GM18519 (cell line): ENCODE results near the gene MIPOL1.
"Not testable (repeated sequence)": the region's sequence is repeated elsewhere in the genome, so short reads cannot be mapped to it uniquely, and the experiment has no call there.

Source experiments
- ATAC-seq: cut with Tn5 transposase; IDR thresholded peaks from one replicate; pipeline ENCODE4 v1.9.1; 2021; ENCODE audit warnings: mild to moderate bottlenecking, moderate library complexity; ENCODE audit not compliant: unreplicated experiment, low FRiP score

MIPOL1 gene

GRCh38 chr14:37497422-37497821, 299.7 kb downstream of the MIPOL1 start:
- ATAC-seq, result no peak

GRCh38 chr14:37501877-37502276, 304.1 kb downstream of the MIPOL1 start:
- ATAC-seq, result no peak

GRCh38 chr14:37508503-37508902, 310.8 kb downstream of the MIPOL1 start:
- no peak for ATAC-seq

- ATAC-seq, result no peak
Observed at GRCh38 chr14:37512173-37512572, 314.4 kb downstream of the MIPOL1 start.

GRCh38 chr14:37515771-37516170, 318.0 kb downstream of the MIPOL1 start:
- no peak for ATAC-seq

GRCh38 chr14:37526994-37527393, 329.3 kb downstream of the MIPOL1 start:
- ATAC-seq, result no peak

- ATAC-seq, result no peak
Observed at GRCh38 chr14:37539992-37540391, 342.3 kb downstream of the MIPOL1 start.

- ATAC-seq, result no peak
Observed at GRCh38 chr14:37544407-37544806, 346.7 kb downstream of the MIPOL1 start.

- no peak for ATAC-seq
Observed at GRCh38 chr14:37545174-37545573, 347.4 kb downstream of the MIPOL1 start.

GRCh38 chr14:37546621-37547447, 349.1 kb downstream of the MIPOL1 start:
- no peak for ATAC-seq

GRCh38 chr14:37550511-37550910, 352.8 kb downstream of the MIPOL1 start:
- ATAC-seq, result no peak

GRCh38 chr14:37551119-37551518, 353.4 kb downstream of the MIPOL1 start:
- ATAC-seq, result no peak

- ATAC-seq, result no peak
Observed at GRCh38 chr14:37553935-37554550, 356.3 kb downstream of the MIPOL1 start.

- not testable (repeated sequence) for ATAC-seq
Observed at GRCh38 chr14:37555596-37555995, 357.9 kb downstream of the MIPOL1 start.

- ATAC-seq, result no peak
Observed at GRCh38 chr14:37558740-37559139, 361.0 kb downstream of the MIPOL1 start.

GRCh38 chr14:37559386-37559785, 361.6 kb downstream of the MIPOL1 start:
- ATAC-seq, result no peak

GRCh38 chr14:37563189-37563588, 365.5 kb downstream of the MIPOL1 start:
- no peak for ATAC-seq

- ATAC-seq, result no peak
Observed at GRCh38 chr14:37565550-37565949, 367.8 kb downstream of the MIPOL1 start.

GRCh38 chr14:37566811-37567371, 369.2 kb downstream of the MIPOL1 start:
- ATAC-seq, result no peak

GRCh38 chr14:37569729-37570128, 372.0 kb downstream of the MIPOL1 start:
- no peak for ATAC-seq

GRCh38 chr14:37571391-37571790, 373.7 kb downstream of the MIPOL1 start:
- no peak for ATAC-seq

GRCh38 chr14:37573356-37573755, 375.6 kb downstream of the MIPOL1 start:
- ATAC-seq, result no peak
